ENCODE data around the gene GMDS. TPM values are rescaled to one million over a fixed set of nuclear protein-coding genes. Genes with fewer than 3 reads are reported as not detected.

The GMDS gene
- polyA plus RNA-seq, 1 donor (not counting 4 experiments of a cell fraction or from before 2014, with no cell fraction given) = 22.1 TPM

GRCh38 chr6:1869308-1869707 lies 376.1 kb downstream of the GMDS start:
- H3K27ac ChIP-seq (ENCODE audit: control insufficient read depth, insufficient read depth, low read length) = no peak overlapping the region
- H3K36me3 ChIP-seq (ENCODE audit: control insufficient read depth in 2 of 2, extremely low read depth in 1 of 2, insufficient read depth in 2 of 2, low read length in 2 of 2) = no peaks in the 10 kb centered on the region
- TF ChIP-seq CTCF (optimal IDR thresholded peaks at IDR 0.05 in 1 of 3, IDR thresholded peaks at IDR 0.05 in 1 of 3, conservative IDR thresholded peaks at IDR 0.05 in 1 of 3; ENCODE audit: extremely low read depth in 1 of 3, insufficient read depth in 2 of 3, low read length in 3 of 3) = no peak
- TF ChIP-seq EZH2 (IDR thresholded peaks at IDR 0.05; ENCODE audit: low read length) = no peak
- H4K20me1 ChIP-seq (ENCODE audit: control insufficient read depth, extremely low read depth, insufficient read depth, low read length) = no peaks in the 10 kb centered on the region
- no peak overlapping the region for H3K4me2 ChIP-seq (ENCODE audit: control insufficient read depth, extremely low read depth, insufficient read depth, low read depth, low read length)
- H3K4me3 ChIP-seq (ENCODE audit: control insufficient read depth in 2 of 3, extremely low read depth in 1 of 3, insufficient read depth in 2 of 3, low read depth in 1 of 3, low read length in 3 of 3) = no peak overlapping the region
- H3K79me2 ChIP-seq (ENCODE audit: control insufficient read depth, insufficient read depth, low read length) = no peaks in the 10 kb centered on the region
- H3K4me1 ChIP-seq (ENCODE audit: control insufficient read depth, extremely low read depth, insufficient read depth, low read length) = no peaks in the 10 kb centered on the region
- no peaks in the 10 kb centered on the region for H3K27me3 ChIP-seq (ENCODE audit: control insufficient read depth, extremely low read depth, insufficient read depth, low read length)
- DNase-seq (ENCODE audit: low read depth, low spot score) (no peak), FAIRE-seq (no peak)
- dilution Hi-C loops (cut with MboI; ENCODE audit: extremely low pct_ligation_motif_present, low sequenced_read_pairs) = no loop called here
- H2AFZ ChIP-seq (ENCODE audit: control insufficient read depth, low read length) = no peak overlapping the region
- H3K9ac ChIP-seq (ENCODE audit: control insufficient read depth, extremely low read depth, insufficient read depth, low read length) = no peak overlapping the region
- H3K9me1 ChIP-seq (ENCODE audit: control insufficient read depth, extremely low read depth, insufficient read depth, low read length) = no peaks in the 10 kb centered on the region
- no peaks in the 10 kb centered on the region for H3K9me3 ChIP-seq (ENCODE audit: control insufficient read depth, low read depth, low read length)

- Histone ChIP-seq H3K9ac (ENCODE audit: control insufficient read depth, extremely low read depth, insufficient read depth, low read length) (no peak overlapping the region), H4K20me1 (ENCODE audit: control insufficient read depth, extremely low read depth, insufficient read depth, low read length) (no peaks in the 10 kb centered on the region), H3K27ac (ENCODE audit: control insufficient read depth, insufficient read depth, low read length) (no peak overlapping the region), H3K36me3 (ENCODE audit: control insufficient read depth in 2 of 2, extremely low read depth in 1 of 2, insufficient read depth in 2 of 2, low read length in 2 of 2) (no peaks in the 10 kb centered on the region), H2AFZ (ENCODE audit: control insufficient read depth, low read length) (no peak overlapping the region), H3K27me3 (ENCODE audit: control insufficient read depth, extremely low read depth, insufficient read depth, low read length) (no peaks in the 10 kb centered on the region), H3K79me2 (ENCODE audit: control insufficient read depth, insufficient read depth, low read length) (no peaks in the 10 kb centered on the region), H3K9me1 (ENCODE audit: control insufficient read depth, extremely low read depth, insufficient read depth, low read length) (no peaks in the 10 kb centered on the region), H3K9me3 (ENCODE audit: control insufficient read depth, low read depth, low read length) (no peaks in the 10 kb centered on the region), H3K4me1 (ENCODE audit: control insufficient read depth, extremely low read depth, insufficient read depth, low read length) (no peaks in the 10 kb centered on the region), H3K4me3 (ENCODE audit: control insufficient read depth in 2 of 3, extremely low read depth in 1 of 3, insufficient read depth in 2 of 3, low read depth in 1 of 3, low read length in 3 of 3) (no peak overlapping the region), H3K4me2 (ENCODE audit: control insufficient read depth, extremely low read depth, insufficient read depth, low read depth, low read length) (no peak overlapping the region)
- FAIRE-seq = no peak
- no peak for DNase-seq (ENCODE audit: low read depth, low spot score)
- no peak for TF ChIP-seq CTCF (optimal IDR thresholded peaks at IDR 0.05 in 1 of 3, IDR thresholded peaks at IDR 0.05 in 1 of 3, conservative IDR thresholded peaks at IDR 0.05 in 1 of 3; ENCODE audit: extremely low read depth in 1 of 3, insufficient read depth in 2 of 3, low read length in 3 of 3)
- TF ChIP-seq EZH2 (IDR thresholded peaks at IDR 0.05; ENCODE audit: low read length) = no peak
- dilution Hi-C loops (cut with MboI; ENCODE audit: extremely low pct_ligation_motif_present, low sequenced_read_pairs) = no loop called here
Observed at GRCh38 chr6:1868561-1869261, 376.7 kb downstream of the GMDS start.

All from keratinocyte (primary cell).